GM19468 (cell line): ENCODE results near the gene DLG2.
"Not testable (repeated sequence)": the region's sequence is repeated elsewhere in the genome, so short reads cannot be mapped to it uniquely, and the experiment has no call there.

Experiments used
- ATAC-seq: cut with Tn5 transposase; IDR thresholded peaks from one replicate; pipeline ENCODE4 v1.9.1; 2021; ENCODE audit warnings: mild to moderate bottlenecking, moderate library complexity, moderate number of reproducible peaks; ENCODE audit not compliant: unreplicated experiment; ENCODE audit errors: extremely low read depth

The DLG2 gene

GRCh38 chr11:83424376-83425136 lies 2202.6 kb downstream of the DLG2 start:
- no peak for ATAC-seq

GRCh38 chr11:83422641-83423040 lies 2204.5 kb downstream of the DLG2 start:
- not testable (repeated sequence) for ATAC-seq

- no peak for ATAC-seq
These were observed 2216.3 kb downstream of the DLG2 start for GRCh38 chr11:83410605-83411565.

- no peak for ATAC-seq
These were observed 2217.3 kb downstream of the DLG2 start for GRCh38 chr11:83409891-83410290.

GRCh38 chr11:83409476-83409875 lies 2217.7 kb downstream of the DLG2 start:
- no peak for ATAC-seq

- no peak for ATAC-seq
These were observed 2218.2 kb downstream of the DLG2 start for GRCh38 chr11:83408946-83409345.
